C1 segment of cervical spinal cord (tissue), 14 donors: ENCODE results near the gene AMFR.
A peak's percentile ranks its signal among the peaks of the same experiment; 100 is the strongest.
"Not testable (repeated sequence)": the region's sequence is repeated elsewhere in the genome, so short reads cannot be mapped to it uniquely, and the experiment has no call there.

ENCODE experiments used
- DNase-seq, 14 donors: peaks; one replicate each; lab custom pipeline; 2025; lab: John Stamatoyannopoulos, UW

Gene AMFR

GRCh38 chr16:56424404-56424764 lies 961 bp downstream of the AMFR start:
- DNase-seq, result peak in 2 of 14 donors; percentile 15 to 28

GRCh38 chr16:56423584-56424403 lies 1.6 kb downstream of the AMFR start:
- DNase-seq, result no peak

GRCh38 chr16:56422896-56423441 lies 2.4 kb downstream of the AMFR start:
- no peak for DNase-seq

GRCh38 chr16:56421976-56422669 lies 3.2 kb downstream of the AMFR start:
- DNase-seq, result no peak

GRCh38 chr16:56421313-56421712 lies 4.0 kb downstream of the AMFR start:
- no peak for DNase-seq

- DNase-seq, result no peak
Measured at GRCh38 chr16:56420613-56421012, 4.7 kb downstream of the AMFR start.

- DNase-seq, result no peak
Measured at GRCh38 chr16:56419740-56420548, 5.4 kb downstream of the AMFR start.

- no peak for DNase-seq
Measured at GRCh38 chr16:56417138-56417537, 8.2 kb downstream of the AMFR start.

- DNase-seq, result no peak
Measured at GRCh38 chr16:56415875-56416274, 9.5 kb downstream of the AMFR start.

GRCh38 chr16:56414366-56414765 lies 11.0 kb downstream of the AMFR start:
- DNase-seq, result no peak

GRCh38 chr16:56413381-56413780 lies 12.0 kb downstream of the AMFR start:
- no peak for DNase-seq

GRCh38 chr16:56411624-56412023 lies 13.7 kb downstream of the AMFR start:
- no peak for DNase-seq

GRCh38 chr16:56411123-56411522 lies 14.2 kb downstream of the AMFR start:
- no peak for DNase-seq

- DNase-seq, result no peak
Measured at GRCh38 chr16:56409195-56409594, 16.1 kb downstream of the AMFR start.

GRCh38 chr16:56408379-56409098 lies 16.8 kb downstream of the AMFR start:
- DNase-seq, result no peak

- DNase-seq, result no peak
Measured at GRCh38 chr16:56405977-56406672, 19.2 kb downstream of the AMFR start.

GRCh38 chr16:56401482-56401881 lies 23.9 kb downstream of the AMFR start:
- no peak for DNase-seq

GRCh38 chr16:56400458-56400857 lies 24.9 kb downstream of the AMFR start:
- DNase-seq, result no peak

GRCh38 chr16:56399486-56399885 lies 25.9 kb downstream of the AMFR start:
- no peak for DNase-seq

- DNase-seq, result no peak
Measured at GRCh38 chr16:56399047-56399446, 26.3 kb downstream of the AMFR start.

- not testable (repeated sequence) for DNase-seq
Measured at GRCh38 chr16:56396724-56397123, 28.6 kb downstream of the AMFR start.
